Activated CD4-positive, alpha-beta T cell treated with anti-CD3 and anti-CD28 coated beads, Interleukin-10, Interleukin-2, amounts not matched to agents 100 ng/mL and 50 ng/mL, durations not matched to agents 16 hours and 8 hours (primary cell): ENCODE data around the gene CELF4.
A peak's percentile ranks its signal among the peaks of the same experiment; 100 is the strongest.
"Not testable (repeated sequence)": the region's sequence is repeated elsewhere in the genome, so short reads cannot be mapped to it uniquely, and the experiment has no call there.

Source experiments
- DNase-seq: peaks from one replicate; pipeline ENCODE4 v3.0.0-alpha.2; 2020

Gene CELF4

DNA sequence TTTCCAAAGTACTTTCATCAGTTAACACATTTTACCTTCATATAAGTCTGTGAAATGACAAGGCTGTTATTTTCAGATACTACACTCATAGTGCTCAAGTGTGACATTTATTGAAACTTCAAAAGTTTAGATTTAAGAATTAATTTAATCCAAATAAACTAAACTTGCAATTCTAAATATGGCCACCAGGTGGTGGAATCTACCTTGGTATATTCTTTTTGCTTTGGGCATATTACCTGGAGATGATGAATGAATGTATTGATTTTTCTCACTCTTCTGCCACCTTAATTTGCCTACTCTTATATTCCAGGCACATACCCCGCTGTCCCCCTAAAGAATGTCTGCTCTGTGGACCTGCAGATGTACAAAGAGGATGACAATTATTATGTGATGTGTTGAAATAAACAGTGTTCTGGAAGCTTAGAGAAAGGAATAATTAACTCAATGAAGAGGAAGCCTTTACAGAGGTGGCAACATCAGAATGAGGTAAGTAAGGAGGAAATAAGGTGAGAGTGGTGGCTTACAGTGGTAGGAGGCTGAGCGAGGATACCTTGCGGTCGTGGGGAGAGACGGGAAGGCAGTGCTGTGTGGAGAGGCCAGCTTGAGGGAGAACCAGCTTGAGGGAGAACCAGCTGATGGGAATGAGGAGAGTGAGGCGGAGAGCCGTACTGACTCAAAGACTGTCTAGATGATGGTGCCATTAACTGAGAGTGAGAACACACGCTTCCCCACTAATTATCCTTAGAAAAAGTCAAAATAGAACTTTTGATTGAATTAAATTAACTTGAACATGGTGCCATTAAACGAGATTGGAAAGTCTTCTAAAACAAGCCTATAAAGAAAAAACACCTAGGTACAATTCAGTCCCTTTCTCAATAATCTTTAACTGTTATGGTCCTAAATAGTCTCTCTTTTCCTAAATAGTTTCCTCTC is 179.5 kb downstream of the CELF4 start:
- peak; percentile 37 for DNase-seq

DNA sequence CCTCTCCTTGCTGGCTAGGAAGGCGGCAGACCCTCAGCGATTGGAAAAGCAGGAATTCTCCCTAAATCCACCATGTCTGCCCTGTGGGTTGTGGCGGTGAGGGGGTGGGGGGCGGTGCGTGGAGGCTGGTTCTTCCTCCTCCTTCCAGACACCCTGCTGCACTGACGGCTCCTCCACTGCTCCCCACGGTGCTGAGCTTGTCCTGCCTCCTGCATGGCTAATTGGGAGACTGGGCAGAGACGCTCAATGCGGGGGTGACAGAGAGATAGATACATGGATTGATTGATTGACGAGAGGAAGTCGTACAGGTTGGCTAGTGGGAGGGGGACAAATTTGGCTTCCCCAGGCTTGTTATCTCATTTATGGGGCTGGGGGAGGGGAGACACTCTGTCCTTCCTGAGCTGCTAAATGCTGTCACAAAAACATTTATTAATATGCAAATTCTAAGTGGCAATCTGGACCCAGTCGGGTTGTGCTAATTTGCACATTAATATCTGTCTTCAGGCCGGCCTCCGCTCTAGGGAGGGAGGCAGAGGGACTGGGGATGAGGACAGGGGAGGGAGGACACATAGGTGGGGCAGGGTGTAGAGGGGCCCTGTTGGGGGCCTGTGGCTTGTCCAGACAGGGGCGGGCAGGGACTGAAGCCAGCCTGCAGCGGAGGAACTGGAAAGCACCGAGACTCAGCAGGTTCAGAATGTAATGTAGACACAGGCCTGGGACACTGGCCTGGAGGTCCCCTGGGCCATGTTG is 181.6 kb downstream of the CELF4 start:
- DNase-seq: no peak

DNA sequence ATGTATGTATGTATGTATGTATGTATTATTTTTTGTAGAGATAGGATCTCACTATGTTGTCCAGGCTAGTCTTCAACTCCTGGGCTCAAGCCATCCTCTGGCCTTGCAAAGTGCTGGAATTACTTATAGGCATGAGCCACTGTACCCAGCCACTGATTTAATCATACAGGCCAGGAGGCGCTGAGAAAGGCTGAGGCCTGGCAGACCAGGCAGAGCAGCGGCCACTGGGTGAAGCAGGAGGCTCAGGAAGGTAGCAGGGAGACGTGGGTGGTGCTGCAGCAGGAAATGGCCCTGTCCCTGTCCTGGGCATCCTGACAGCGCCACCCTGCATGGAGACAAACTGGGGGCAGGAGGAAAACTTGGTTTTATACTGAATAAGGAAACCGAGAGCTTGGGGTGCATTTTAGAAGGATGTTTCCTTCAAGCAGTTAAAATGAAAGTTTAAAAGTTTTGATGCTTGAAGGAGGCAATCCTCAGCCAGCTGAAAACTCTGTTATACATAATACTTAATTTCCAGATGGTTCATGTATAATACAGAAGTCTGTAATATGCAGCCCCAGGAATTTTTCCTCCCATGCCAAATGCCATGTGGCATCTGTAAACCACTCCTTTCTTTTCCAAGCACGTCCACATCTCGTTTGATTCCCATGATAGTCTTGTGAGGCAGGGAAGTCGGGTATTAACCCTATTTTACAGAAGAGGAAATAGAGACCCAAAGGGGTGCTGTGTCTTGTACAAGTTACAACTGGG is 182.4 kb downstream of the CELF4 start:
- DNase-seq: no peak

DNA sequence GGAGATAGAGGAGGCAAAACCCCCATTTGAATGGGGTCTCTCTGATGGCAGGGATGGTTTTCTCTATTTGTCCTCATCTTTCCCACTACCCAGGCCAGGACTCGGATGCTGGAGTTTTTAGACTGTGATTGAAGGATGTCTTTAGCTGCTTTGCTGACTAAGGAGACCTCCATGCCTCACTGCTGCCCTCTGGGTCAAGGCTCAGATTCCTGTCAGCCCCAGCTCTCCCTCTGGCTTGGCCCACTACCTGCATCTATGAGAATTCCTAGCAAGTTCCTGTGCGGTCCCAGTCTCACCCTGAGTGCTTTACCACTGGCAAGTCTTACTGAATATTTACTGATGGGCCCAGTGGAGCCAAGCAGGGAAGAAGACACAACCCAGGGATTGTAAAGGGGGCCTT is 184.0 kb downstream of the CELF4 start:
- no peak for DNase-seq

DNA sequence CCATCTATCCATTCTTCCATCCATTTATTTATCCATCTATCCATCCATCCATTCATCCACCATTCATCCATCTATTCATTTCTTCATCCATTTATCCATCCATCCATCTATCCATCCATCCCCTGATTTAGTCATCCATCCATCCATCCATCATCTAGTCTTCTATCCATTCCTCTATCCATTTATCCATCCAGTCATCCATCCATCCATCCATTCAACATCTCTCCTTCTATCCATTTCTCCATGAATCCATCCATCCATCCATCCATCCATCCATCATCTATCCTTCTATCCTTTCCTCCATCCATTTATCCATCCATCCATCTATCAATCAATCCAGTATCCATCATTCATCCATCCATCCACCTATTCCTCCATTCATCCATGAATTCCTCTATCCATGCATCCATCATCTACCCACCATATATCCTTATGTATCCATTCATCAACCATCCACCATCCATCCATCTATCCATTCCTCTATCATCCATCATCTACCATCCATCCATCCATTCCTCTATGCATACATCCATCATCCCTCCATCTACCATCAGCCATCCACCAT is 185.0 kb downstream of the CELF4 start:
- no peak for DNase-seq

DNA sequence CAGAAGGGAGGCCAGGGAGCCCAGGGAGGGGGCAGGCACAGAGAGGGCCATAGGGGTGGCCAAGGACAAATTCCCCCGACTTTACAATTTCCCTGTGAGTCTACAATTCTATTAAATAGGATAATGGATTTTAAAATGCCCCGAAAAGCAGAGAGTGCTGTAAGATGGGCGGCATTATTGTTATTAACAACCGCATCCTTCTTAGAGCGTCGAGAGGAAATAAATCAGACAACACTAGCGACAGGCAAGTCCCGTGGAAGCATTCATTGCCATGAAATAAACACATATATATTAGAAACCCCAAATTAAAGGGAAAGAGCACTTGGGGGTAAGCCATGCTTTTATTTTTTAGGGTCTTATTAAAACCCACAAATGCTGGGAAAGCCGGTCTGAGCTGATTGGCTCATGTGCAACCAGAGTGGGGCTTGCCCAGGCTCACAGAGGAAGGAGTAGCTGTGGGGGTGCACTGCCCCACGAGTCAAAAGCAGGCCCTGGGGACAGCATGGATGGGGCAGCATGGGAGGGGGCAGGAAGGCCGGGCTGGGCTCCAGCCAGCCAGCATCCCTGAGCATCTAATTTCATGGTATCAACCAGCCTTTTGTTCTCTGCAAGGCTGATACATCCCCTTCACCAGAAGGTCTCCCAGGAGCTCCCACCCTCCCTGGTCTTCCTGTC is 187.1 kb downstream of the CELF4 start:
- no peak for DNase-seq

DNA sequence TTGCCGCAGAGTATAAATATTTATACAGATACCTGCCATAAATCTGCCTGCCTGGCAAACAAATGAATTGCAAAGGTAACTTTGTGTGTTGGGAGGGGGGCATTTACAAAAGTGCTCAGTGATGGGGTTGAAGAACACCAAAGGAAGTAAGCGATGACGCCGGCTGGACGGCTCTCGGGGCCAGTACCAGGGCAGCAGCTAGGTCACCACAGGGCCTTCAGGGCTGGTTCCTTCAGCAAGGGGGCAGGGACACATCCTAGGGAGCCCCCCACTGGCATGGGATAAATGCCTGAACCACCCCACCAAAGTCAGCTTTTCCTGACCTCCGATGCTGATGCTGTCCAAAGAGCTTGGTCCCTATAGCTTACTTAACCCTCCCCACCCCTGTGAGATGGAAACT is 190.4 kb downstream of the CELF4 start:
- no peak for DNase-seq

DNA sequence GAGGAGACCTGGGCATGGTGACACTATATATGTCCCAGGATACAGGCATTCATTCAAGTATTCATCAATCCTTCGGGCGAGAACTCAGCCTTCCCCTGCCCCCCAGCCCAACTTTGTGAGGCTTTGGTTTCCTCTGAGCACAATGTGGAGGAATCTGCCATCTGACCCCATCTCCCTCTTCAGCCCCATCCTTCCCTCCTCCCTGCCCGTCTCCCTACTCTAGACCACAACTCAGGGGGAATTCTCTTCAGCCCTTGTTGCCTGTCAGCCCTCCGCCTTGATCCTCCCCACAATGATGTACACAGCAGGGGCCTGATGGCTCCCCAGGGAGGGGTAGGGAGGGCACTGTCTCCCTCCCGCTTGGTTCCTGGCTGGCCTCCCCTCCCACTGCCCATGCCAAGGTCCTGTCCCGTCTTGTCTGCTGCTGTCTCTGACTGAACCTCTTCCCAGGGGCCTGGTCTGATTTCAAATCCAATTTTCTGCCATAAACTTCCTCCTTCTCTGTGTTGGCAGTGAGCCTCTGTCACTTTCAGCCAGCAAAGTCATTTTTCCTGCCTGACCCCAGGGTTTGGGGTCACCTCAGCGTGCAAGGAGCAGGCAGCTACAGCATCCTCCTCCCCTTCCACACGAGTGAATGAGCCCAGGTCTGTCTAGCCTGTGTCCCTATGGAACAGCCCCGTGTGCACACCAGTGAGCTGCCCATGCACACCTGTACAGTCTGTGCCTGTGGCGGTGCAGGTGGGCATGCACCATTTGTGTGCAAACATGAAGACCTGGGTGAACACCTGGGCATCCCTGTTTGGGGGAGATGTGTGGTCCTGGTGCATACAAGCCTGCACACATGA is 197.3 kb downstream of the CELF4 start:
- no peak for DNase-seq

DNA sequence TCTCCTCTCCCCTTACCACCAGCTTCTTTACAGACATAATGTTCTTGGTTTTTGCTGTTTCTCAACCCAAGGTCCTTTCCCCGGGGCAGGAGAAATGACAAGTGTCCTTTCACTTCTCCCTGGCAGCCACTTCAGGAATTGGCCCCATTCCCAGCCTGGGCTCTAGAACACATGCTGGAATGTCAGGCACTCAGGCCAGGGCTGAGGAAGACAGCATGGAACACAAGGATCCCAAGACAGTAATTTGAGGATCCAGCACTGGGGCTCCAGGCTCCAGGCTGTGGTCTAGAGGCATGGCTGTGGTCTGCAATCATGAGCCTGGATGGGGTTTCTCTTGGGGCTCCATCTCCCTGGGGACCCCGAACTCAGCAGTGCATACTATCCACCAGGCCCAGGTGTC is 201.4 kb downstream of the CELF4 start:
- DNase-seq: no peak

DNA sequence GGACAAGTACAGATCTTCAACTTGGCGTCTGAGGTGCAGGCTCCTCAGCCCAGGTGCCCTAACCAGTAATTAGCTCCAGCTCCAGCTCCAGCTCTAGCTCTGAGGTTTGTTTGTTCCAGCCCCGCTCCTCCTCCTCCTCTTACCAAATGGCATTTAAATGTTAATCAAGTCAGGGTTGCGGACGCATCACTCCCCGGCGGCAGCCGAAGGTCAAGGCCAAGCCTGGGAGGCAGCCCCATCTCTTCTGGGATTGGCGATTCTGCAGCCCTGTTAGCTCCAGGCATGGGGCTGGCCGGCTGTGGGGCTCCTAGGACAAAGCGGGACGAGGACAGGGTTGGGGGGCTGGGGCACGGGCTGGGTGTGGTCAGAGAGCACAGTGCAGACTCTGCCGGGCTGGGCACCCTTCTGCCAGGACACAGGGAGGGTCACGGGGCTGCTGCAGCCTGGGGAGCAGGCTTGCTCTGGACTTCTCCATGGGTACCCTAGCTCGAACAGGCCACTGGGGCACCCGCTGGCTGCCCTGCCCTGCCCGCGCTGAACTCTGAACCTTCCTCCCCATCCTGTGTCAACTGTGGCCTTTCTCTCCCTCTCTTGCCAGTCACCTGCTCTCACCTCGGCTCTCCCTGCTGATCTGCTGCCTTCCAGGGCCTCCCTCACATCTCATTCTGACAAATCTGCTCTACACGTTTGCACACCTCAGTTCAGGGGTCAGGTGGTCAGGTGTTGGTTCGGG is 203.3 kb downstream of the CELF4 start:
- no peak for DNase-seq

DNA sequence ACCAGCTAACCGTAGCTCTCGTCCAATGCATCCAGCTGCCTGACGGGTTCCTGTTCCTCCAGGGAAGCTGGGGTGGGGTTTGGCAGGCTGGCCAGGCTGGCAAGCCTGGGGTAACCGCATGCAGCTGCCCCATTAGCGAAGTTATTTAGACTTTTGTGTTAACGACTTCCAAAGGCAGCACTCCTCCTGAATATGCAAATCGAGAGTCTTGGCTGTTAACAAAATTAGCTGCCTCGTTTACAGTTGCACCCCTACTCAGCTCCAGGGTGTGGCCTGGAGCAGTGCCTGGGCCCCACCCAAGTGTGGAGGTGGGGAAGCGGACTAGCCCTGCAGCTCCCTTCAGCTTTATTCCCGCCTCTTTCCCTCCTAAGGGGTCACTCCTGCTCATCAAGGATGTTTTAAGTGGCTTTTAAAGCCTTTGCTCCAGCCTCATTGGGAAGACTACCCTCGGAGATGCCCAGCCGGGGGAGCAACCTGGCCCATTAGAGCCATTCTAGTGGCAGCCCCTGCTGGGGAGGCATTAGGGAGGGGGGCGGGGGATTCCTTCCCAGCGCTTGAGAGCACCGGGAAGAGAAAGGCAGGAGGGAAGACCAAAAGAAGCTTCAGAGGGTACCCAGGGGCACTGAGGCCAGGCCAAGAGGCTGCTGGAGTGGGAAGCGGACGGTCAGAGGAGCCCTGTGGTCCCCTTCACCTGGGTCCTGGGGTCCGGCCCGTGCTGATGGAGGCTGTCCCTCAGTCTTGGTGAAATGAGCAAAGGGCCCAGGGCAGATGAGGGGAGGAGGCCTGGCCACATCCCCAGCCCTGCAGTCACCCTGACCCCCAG is 204.1 kb downstream of the CELF4 start:
- no peak for DNase-seq

DNA sequence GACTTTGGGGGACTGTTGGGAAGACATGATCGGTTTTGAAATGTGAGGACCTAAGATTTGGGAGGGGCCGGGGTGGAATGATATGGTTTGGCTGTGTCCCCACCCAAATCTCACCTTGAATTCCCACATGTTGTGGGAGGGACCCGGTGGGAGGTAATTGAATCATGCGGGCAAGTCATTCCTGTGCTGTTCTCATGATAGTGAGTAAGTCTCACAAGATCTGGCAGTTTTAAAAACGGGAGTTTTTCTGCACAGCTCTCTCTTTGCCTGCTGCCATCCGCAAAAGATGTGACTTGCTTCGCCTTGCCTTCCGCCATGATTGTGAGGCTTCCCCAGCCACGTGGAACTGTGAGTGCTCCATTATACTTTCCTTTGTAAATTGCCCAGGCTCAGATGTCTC is 207.5 kb downstream of the CELF4 start:
- not testable (repeated sequence) for DNase-seq

DNA sequence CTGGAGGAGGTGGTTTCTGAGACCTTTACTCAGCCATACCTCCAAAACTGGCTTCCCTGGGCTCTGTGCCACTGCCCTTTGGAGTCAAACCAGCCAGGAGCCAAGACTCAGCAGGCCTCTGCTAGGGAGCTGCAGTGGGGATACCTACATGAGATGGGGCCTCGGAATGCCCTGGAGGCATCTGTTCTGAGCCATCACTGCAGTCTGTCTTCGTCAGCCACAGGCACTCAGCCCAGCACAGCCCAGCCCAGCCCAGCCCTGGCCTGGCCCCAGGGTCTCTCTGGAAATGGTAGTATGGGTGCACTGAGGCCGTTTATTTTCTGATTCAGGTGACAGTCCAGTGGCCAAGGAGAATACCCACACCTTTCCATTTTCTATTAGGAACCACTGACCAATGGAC is 209.8 kb downstream of the CELF4 start:
- DNase-seq: no peak

DNA sequence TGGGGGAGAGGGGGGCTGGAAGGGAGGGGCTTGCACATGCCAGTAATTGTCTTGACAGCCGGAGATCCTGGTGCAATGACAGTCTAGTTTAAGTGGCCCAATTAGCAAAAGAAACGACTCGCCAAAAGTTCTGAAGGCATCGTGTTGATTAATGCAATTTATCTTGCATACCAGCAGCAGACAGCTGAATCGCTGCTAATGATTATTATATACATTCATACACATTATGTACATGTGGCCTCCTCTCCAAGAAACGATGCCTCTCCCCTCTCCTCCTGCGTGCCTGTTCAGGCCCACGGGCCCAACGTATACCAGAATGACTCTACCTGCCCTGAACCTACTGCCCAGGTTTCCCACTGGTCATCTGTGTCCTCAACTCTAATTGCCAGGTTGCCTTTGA is 214.5 kb downstream of the CELF4 start:
- DNase-seq: no peak

DNA sequence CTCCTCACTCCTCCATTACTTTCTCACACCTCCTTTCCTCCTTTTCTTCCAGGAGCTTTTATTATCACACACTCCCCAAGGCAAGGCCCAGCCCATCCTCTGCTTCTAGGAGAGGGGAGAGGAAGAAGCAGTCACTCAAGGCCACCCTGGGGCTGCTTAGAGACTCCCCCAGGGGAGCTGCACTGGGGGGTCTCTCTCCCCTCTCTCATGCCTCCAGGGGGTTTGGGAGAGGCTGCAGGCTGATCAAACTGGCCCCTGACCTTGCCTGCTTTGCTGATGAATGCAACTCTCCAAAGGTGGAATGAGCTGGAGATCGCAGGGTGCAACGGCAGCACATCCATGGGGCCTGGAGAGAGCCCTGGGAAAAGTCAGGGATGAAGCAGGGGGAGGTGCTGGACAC is 216.9 kb downstream of the CELF4 start:
- no peak for DNase-seq

DNA sequence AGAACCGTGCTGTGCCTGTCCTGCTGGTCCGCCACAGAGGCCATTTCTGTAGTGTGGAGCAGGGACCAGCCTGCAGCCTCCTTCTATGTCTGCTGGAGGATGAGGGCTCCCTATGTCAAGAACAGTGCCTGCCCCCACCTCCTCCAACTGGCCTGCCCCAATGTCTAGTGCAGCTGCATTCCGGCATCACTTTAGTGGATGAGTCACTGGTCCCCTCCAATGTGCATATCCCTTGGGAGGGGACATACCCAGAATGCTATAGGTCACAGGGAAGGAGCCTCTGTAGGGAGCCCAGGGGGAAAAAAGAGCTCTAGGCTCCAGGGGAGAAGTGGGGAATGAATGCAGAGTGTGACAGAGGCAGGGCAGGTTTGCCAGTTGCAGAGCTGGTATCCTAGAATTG is 219.6 kb downstream of the CELF4 start:
- no peak for DNase-seq

DNA sequence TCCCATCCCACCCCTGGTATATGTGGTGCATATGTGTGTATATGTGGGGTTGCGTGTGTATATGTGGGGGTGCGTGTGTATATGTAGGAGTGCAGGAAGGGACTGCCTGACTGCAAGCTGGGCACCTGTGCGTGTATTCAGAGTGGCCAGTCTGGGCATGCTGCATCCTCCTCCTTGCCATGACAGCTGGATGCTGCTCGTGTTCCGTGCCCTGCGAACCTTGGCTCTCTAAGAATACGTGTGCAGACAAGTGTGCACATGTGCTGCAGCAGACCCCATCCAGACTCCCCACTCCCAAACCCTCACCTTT is 222.1 kb downstream of the CELF4 start:
- no peak for DNase-seq

DNA sequence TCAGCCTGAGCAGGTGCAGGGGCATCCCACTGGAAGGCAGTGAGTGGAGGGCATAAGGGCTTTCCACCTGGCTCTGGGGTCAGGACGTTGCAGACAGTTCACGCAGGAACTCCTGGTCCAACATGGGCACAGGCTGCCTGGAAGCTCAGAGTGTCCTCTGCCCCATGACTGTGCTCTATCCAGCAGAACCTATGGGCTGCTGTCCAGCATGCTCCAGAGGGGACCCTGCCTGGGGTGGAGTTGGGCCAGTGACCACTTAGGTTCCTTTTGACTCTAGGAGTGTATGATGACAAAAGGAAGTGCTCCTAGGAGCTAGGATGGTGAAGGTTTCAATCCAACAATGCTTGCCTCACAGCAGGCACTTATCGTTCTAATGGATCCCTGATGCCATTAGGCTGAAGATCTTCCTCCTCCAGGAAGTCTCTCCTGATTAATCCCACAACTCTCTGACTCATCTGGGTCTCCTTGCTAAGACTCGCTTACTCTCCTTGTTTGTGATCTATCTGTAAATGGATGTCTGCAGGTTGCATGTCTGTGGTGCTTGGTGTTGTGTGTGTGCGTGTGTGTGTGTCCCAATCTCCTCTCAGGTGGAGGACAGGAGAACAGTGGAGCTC is 224.0 kb downstream of the CELF4 start:
- DNase-seq: no peak

DNA sequence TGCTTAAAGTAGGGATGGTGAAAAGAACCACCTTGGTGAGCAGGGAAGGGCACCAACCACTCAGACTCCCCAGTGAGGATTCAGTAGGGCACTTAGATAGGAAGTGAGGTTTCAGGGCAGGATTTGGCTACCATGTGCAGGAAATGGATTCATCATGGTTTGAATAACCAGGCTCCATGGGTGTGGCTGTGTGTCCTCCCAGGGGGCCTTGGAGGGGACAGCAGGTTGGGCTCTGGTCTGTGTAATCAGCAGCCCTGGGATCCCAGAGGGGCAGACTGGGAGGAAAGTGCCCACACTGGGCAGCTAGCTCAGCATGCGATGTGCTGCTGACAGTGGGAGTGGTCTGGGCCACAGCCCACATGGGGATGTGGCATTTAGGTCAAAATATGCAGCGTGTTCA is 224.6 kb downstream of the CELF4 start:
- no peak for DNase-seq
